Transverse colon (tissue), 4 donors: ENCODE results near the gene TOR1A. TPM values are rescaled to one million over a fixed set of nuclear protein-coding genes. Genes with fewer than 3 reads are reported as not detected.

Experiments
- DNase-seq: peaks from one replicate; pipeline ENCODE4 v3.0.0-alpha.2; 2019
- H3K27ac ChIP-seq, 4 donors: fragments of 200-600 bp; sonication (generic); 2 replicates each; pipeline ENCODE4 v1.5.1; 2016 to 2018; ENCODE audit warnings: inconsistent platforms in 4 of 4
- H3K27me3 ChIP-seq: fragments of 200-600 bp; sonication (generic); 2 replicates; pipeline ENCODE4 v1.5.1; 2017; ENCODE audit warnings: inconsistent platforms
- H3K36me3 ChIP-seq, 4 donors: fragments of 200-600 bp; sonication (generic); 2 replicates each; pipeline ENCODE4 v1.5.1; 2017 to 2019; ENCODE audit warnings: inconsistent platforms in 4 of 4
- H3K4me1 ChIP-seq, 4 donors: fragments of 200-600 bp; sonication (generic); 2 replicates each; pipeline ENCODE4 v1.5.1; 2017 to 2020; ENCODE audit warnings: inconsistent platforms in 4 of 4
- H3K4me3 ChIP-seq, 4 donors: fragments of 200-600 bp; sonication (generic); 1 replicate in 1 of 4; 2 replicates in 3 of 4; pipeline versions ENCODE4 v1.5.1 to v1.6.1; 2017 to 2019; ENCODE audit warnings: inconsistent platforms in 4 of 4
- H3K9me3 ChIP-seq, 2 donors: fragments of 200-600 bp; sonication (generic); 2 replicates each; pipeline ENCODE4 v1.5.1; 2017 to 2019; ENCODE audit warnings: inconsistent platforms in 2 of 2
- EP300 ChIP-seq: sonication (generic); formaldehyde crosslinking; IDR thresholded peaks from one replicate; pipeline ENCODE4 v1.6.1; 2017; ENCODE audit warnings: antibody characterized with exemption, low read depth
- POLR2A ChIP-seq: fragments of 450-650 bp; IDR thresholded peaks from one replicate; pipeline ENCODE4 v1.6.1; 2016; ENCODE audit warnings: antibody characterized with exemption, mild to moderate bottlenecking, moderate library complexity
- POLR2AphosphoS5 ChIP-seq, 3 donors: sonication (generic); formaldehyde crosslinking; IDR thresholded peaks; one replicate each; pipeline ENCODE4 v1.6.1; 2016; ENCODE audit warnings: antibody characterized with exemption in 3 of 3
- WGBS, 2 donors: methylation state at CpG; one replicate each; pipeline ENCODE4 v1.1.5; 2018; ENCODE audit warnings: low coverage in 1 of 2; 5-methylcytosine and 5-hydroxymethylcytosine counted together
- in situ Hi-C, 4 donors: fragments of 200-750 bp; cut with MboI; loops; one replicate each; pipeline versions ENCODE4 v1.15.0 to v1.15.1; 2017; ENCODE audit warnings: low sequenced_read_pairs in 3 of 4, low pct_ligation_motif_present in 1 of 4, low pct_unique_long_range_greater_than_20kb in 1 of 4
- intact Hi-C: fragments of 100-400 bp; cut with DNase I; formaldehyde crosslinking; loops from one replicate; pipeline ENCODE4 v1.15.1; 2023; ENCODE audit warnings: low total_unique reads
- total RNA-seq, 4 donors: library from RNA; depleted of rRNA; stranded (reverse); fragments of >200 nt; gene quantifications; one replicate each; pipeline ENCODE4 v1.1.0, GENCODE V29; 2016
- TF ChIP-seq, protein P1 (sequence below), 5 experiments: fragments of 200-600 bp in 3 of 5; fragments of 450-650 bp in 2 of 5; sonication (generic) in 3 of 5; IDR thresholded peaks; 1 replicate in 2 of 5; 2 replicates in 3 of 5; pipeline ENCODE4 v1.5.1; 2016 to 2017; ENCODE audit warnings: antibody characterized with exemption in 5 of 5, inconsistent platforms in 3 of 5, mild to moderate bottlenecking in 2 of 5, moderate library complexity in 1 of 5

The TOR1A gene
- total RNA-seq, 4 donors from 2014 or later = 6.2 to 47.0 (median 40.0) TPM

GRCh38 chr9:129770741-129771140, 53.2 kb downstream of the TOR1A start:
- no peak overlapping the region for H3K4me3 ChIP-seq
- no peaks in the 10 kb centered on the region for H3K9me3 ChIP-seq
- WGBS, 2 donors = 82% methylated on average over 5 of the region's 5 CpGs; no CpG with 5 or more reads in 1 of the 2 donors
- DNase-seq = no peak
- intact Hi-C loops = no loop called here
- no peaks in the 10 kb centered on the region for H3K36me3 ChIP-seq
- in situ Hi-C loops = no loop called here
- H3K4me1 ChIP-seq = peaks cover 0 to 8% (median 0%) of the 10 kb centered on the region in 4 donors
- H3K27me3 ChIP-seq = no peaks in the 10 kb centered on the region
- no peak for TF ChIP-seq POLR2A
- TF ChIP-seq EP300 = no peak
- TF ChIP-seq POLR2AphosphoS5 (IDR thresholded peaks at IDR 0.05) = no peak
- TF ChIP-seq, protein P1, sequence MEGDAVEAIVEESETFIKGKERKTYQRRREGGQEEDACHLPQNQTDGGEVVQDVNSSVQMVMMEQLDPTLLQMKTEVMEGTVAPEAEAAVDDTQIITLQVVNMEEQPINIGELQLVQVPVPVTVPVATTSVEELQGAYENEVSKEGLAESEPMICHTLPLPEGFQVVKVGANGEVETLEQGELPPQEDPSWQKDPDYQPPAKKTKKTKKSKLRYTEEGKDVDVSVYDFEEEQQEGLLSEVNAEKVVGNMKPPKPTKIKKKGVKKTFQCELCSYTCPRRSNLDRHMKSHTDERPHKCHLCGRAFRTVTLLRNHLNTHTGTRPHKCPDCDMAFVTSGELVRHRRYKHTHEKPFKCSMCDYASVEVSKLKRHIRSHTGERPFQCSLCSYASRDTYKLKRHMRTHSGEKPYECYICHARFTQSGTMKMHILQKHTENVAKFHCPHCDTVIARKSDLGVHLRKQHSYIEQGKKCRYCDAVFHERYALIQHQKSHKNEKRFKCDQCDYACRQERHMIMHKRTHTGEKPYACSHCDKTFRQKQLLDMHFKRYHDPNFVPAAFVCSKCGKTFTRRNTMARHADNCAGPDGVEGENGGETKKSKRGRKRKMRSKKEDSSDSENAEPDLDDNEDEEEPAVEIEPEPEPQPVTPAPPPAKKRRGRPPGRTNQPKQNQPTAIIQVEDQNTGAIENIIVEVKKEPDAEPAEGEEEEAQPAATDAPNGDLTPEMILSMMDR (IDR thresholded peaks at IDR 0.05) = no peak
- no peak overlapping the region for H3K27ac ChIP-seq

- in situ Hi-C loops (no loop called here), intact Hi-C loops (no loop called here)
- Histone ChIP-seq H3K4me1 (peaks cover 0 to 8% (median 0%) of the 10 kb centered on the region in 4 donors), H3K9me3 (no peaks in the 10 kb centered on the region), H3K4me3 (no peak overlapping the region), H3K27ac (no peak overlapping the region), H3K27me3 (no peaks in the 10 kb centered on the region), H3K36me3 (no peaks in the 10 kb centered on the region)
- TF ChIP-seq EP300 (no peak), POLR2AphosphoS5 (IDR thresholded peaks at IDR 0.05) (no peak), POLR2A (no peak)
- TF ChIP-seq, protein P1 (IDR thresholded peaks at IDR 0.05) = no peak
- no peak for DNase-seq
- 76 to 79% methylated on average over 2 to 5 of the region's 5 CpGs for WGBS, 2 donors
Measured at GRCh38 chr9:129769669-129770068, 54.3 kb downstream of the TOR1A start.

GRCh38 chr9:129768486-129768885, 55.5 kb downstream of the TOR1A start:
- Histone ChIP-seq H3K9me3 (no peaks in the 10 kb centered on the region), H3K27me3 (no peaks in the 10 kb centered on the region), H3K4me3 (no peak overlapping the region), H3K36me3 (no peaks in the 10 kb centered on the region), H3K4me1 (peaks cover 0 to 8% (median 1%) of the 10 kb centered on the region in 4 donors), H3K27ac (no peak overlapping the region)
- TF ChIP-seq, protein P1 (IDR thresholded peaks at IDR 0.05) = no peak
- TF ChIP-seq POLR2A = no peak
- no peak for TF ChIP-seq EP300
- no peak for TF ChIP-seq POLR2AphosphoS5 (IDR thresholded peaks at IDR 0.05)
- WGBS, 2 donors = 97 to 100% methylated on average over 1 to 6 of the region's 6 CpGs
- in situ Hi-C loops = no loop called here
- no peak for DNase-seq
- intact Hi-C loops = no loop called here

DNA sequence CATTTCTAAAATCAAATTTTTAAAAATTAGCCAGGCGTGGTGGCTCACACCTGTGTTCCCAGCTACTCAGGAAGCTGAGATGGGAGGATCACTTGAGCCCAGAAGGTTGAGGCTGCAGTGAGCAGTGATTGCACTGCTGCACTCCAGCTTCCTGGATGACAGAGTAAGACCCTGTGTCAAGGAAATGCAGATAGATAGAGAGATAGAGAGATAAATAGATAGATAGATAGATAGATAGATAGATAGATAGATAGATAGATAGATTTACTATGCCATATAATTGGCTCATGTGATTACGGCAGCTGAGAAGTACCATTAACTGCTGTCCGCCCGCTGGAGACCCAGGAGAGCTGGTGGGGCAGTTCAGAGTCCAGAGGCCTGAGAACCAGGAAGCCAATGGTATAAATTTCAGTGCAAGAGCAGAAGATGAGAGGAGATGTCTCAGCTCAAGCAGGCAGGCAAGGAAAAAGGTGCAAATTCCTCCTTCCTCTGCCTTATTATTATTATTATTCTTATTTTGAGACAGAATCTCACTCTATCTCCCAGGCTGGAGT, 58.1 kb downstream of the TOR1A start:
- peak; percentile 31 for DNase-seq
- peaks cover 0 to 26% (median 6%) of the 10 kb centered on the region in 4 donors for H3K4me1 ChIP-seq
- H3K9me3 ChIP-seq = no peaks in the 10 kb centered on the region
- TF ChIP-seq EP300 = no peak
- TF ChIP-seq, protein P1 (IDR thresholded peaks at IDR 0.05) = no peak
- no peak for TF ChIP-seq POLR2A
- TF ChIP-seq POLR2AphosphoS5 (IDR thresholded peaks at IDR 0.05) = no peak
- no peaks in the 10 kb centered on the region for H3K36me3 ChIP-seq
- intact Hi-C loops (no loop called here), in situ Hi-C loops (no loop called here)
- H3K27ac ChIP-seq = no peak overlapping the region
- 53 to 54% methylated on average over 4 of the region's 4 CpGs for WGBS, 2 donors
- no peak overlapping the region for H3K4me3 ChIP-seq
- no peaks in the 10 kb centered on the region for H3K27me3 ChIP-seq
